Muscle layer of duodenum (tissue), 2 donors: Measurements from ENCODE around the gene NTM.
A peak's percentile ranks its signal among the peaks of the same experiment; 100 is the strongest.

Experiments used
- H3K27ac ChIP-seq: one replicate; pipeline ENCODE4 v1.7.0; 2013; ENCODE audit warnings: mild to moderate bottlenecking, low read length
- H3K27me3 ChIP-seq: one replicate; pipeline ENCODE4 v1.7.0; 2013; ENCODE audit warnings: low read depth, mild to moderate bottlenecking, control low read depth, low read length
- H3K36me3 ChIP-seq, 2 donors: one replicate each; pipeline ENCODE4 v1.7.0; 2013; ENCODE audit warnings: low read length in 2 of 2, control low read depth in 1 of 2, mild to moderate bottlenecking in 1 of 2; ENCODE audit not compliant: insufficient read depth in 2 of 2, control insufficient read depth in 1 of 2
- H3K4me1 ChIP-seq, 2 donors: one replicate each; pipeline ENCODE4 v1.7.0; 2013; ENCODE audit warnings: low read length in 2 of 2, mild to moderate bottlenecking in 2 of 2, control low read depth in 1 of 2, moderate library complexity in 1 of 2; ENCODE audit not compliant: insufficient read depth in 2 of 2, control insufficient read depth in 1 of 2
- H3K4me3 ChIP-seq, 2 donors: one replicate each; pipeline ENCODE4 v1.7.0; 2013; ENCODE audit warnings: low read length in 2 of 2, low read depth in 1 of 2, mild to moderate bottlenecking in 1 of 2
- H3K9me3 ChIP-seq, 2 donors: one replicate each; pipeline ENCODE4 v1.7.0; 2013; ENCODE audit warnings: low read length in 2 of 2, control low read depth in 1 of 2, mild to moderate bottlenecking in 1 of 2; ENCODE audit not compliant: control insufficient read depth in 1 of 2
- donor health status: healthy.

The NTM gene

GRCh38 chr11:131894615-131895544 is 524.5 kb downstream of the NTM start:
- H3K27me3 ChIP-seq: no peaks in the 10 kb centered on the region

GRCh38 chr11:131895865-131896264 is 525.5 kb downstream of the NTM start:
- no peaks in the 10 kb centered on the region for H3K9me3 ChIP-seq
- H3K27me3 ChIP-seq: no peaks in the 10 kb centered on the region
- H3K27ac ChIP-seq: no peak overlapping the region
- H3K4me3 ChIP-seq: no peak overlapping the region
- no peaks in the 10 kb centered on the region for H3K36me3 ChIP-seq
- H3K4me1 ChIP-seq: peaks cover 0 to 7% of the 10 kb centered on the region in 2 donors

More at GRCh38 chr11:131894615-131895544, 524.5 kb downstream of the NTM start:
- peaks cover 0 to 13% of the 10 kb centered on the region in 2 donors for H3K4me1 ChIP-seq
- no peak overlapping the region for H3K4me3 ChIP-seq
- H3K9me3 ChIP-seq: no peaks in the 10 kb centered on the region
- H3K36me3 ChIP-seq: no peaks in the 10 kb centered on the region
- no peak overlapping the region for H3K27ac ChIP-seq

GRCh38 chr11:131896978-131897615 is 526.7 kb downstream of the NTM start:
- H3K36me3 ChIP-seq: no peaks in the 10 kb centered on the region
- peak overlapping the region; percentile 11 for H3K27ac ChIP-seq
- no peak overlapping the region for H3K4me3 ChIP-seq
- H3K27me3 ChIP-seq: no peaks in the 10 kb centered on the region
- H3K9me3 ChIP-seq: no peaks in the 10 kb centered on the region
- H3K4me1 ChIP-seq: peaks cover 0 to 7% of the 10 kb centered on the region in 2 donors

GRCh38 chr11:131897956-131898355 is 527.5 kb downstream of the NTM start:
- no peaks in the 10 kb centered on the region for H3K27me3 ChIP-seq
- H3K36me3 ChIP-seq: no peaks in the 10 kb centered on the region
- no peaks in the 10 kb centered on the region for H3K9me3 ChIP-seq
- peaks cover 0 to 7% of the 10 kb centered on the region in 2 donors for H3K4me1 ChIP-seq
- H3K27ac ChIP-seq: peak overlapping the region; percentile 11
- no peak overlapping the region for H3K4me3 ChIP-seq

- H3K9me3 ChIP-seq: no peaks in the 10 kb centered on the region
- H3K27ac ChIP-seq: no peak overlapping the region
- H3K4me3 ChIP-seq: no peak overlapping the region
- H3K27me3 ChIP-seq: no peaks in the 10 kb centered on the region
- no peaks in the 10 kb centered on the region for H3K36me3 ChIP-seq
- H3K4me1 ChIP-seq: peaks cover 0 to 7% of the 10 kb centered on the region in 2 donors
These were observed 528.5 kb downstream of the NTM start for GRCh38 chr11:131898949-131899348.

DNA sequence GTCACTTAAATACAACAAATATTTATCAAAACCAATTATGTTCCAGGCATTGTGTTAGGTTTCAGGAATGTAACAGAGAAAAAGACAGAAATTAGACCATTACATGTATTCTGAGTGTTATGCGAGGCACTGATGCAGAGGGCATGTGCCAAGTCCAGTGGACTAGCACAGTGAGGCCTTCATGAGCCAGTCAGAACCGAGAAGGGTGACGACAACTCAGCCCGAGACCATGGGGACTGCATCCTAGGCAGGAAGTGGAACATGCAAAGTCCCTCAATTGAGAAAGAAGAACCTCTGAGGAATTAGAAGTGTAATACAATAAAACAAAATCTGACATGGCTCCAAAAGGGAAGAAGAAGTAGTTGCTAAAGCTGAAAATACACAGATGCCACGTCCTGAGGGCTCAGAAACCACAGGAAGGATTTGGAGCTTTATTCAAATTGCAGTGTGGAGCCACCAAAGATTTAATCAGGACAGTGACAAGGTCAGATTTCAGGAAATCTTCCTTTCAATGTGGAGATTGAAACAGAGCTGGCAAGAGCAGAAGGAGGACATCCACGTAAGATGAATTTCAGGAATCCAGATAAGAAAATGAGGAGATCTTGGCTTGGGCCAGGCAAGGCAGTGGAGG is 529.6 kb downstream of the NTM start:
- Histone ChIP-seq H3K9me3 (no peaks in the 10 kb centered on the region), H3K4me1 (peaks cover 0 to under 1% of the 10 kb centered on the region in 2 donors), H3K36me3 (no peaks in the 10 kb centered on the region), H3K27ac (no peak overlapping the region), H3K4me3 (no peak overlapping the region), H3K27me3 (no peaks in the 10 kb centered on the region)

DNA sequence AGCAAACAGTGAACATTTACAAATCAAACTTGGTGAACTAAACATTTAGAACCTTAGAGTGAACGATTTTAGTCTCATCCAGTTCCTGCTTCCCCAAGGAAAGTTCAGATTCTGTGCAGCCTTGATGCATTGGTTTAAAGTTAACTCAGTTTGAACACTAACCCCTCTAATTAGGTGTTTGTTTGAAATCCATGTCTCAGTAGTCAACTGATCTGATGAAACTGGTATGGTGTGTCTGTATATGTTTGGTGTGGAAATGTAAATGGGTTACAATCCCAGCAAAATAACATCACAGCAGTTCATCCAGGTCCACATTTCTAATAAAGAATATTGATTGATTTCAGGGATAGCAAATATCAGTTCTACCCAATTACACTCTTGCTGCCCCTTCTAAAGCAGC is 532.0 kb downstream of the NTM start:
- no peaks in the 10 kb centered on the region for H3K27me3 ChIP-seq
- H3K9me3 ChIP-seq: no peaks in the 10 kb centered on the region
- peaks cover 0 to 6% of the 10 kb centered on the region in 2 donors for H3K4me1 ChIP-seq
- H3K27ac ChIP-seq: no peak overlapping the region
- H3K4me3 ChIP-seq: no peak overlapping the region
- no peaks in the 10 kb centered on the region for H3K36me3 ChIP-seq

DNA sequence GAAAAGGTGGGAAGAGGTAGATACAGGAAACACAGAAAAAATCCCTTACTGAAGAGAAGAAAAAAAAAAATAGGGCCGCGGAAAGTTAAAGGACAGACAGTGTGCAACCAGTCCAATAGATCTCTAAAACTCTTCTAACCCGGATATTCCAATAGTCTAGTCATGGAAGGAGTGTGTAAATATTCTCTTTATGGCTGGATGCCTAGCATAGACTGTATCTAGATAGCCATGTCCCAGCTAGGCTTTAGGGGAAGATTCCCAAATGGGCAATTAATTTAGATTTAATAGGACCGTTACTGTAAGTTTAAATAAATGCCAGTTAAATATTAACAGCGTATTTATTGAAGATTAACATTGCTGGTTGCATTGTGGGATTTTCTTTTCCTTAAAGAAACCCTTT is 532.7 kb downstream of the NTM start:
- no peak overlapping the region for H3K4me3 ChIP-seq
- no peaks in the 10 kb centered on the region for H3K27me3 ChIP-seq
- H3K27ac ChIP-seq: no peak overlapping the region
- H3K4me1 ChIP-seq: peaks cover 0 to 6% of the 10 kb centered on the region in 2 donors
- no peaks in the 10 kb centered on the region for H3K9me3 ChIP-seq
- H3K36me3 ChIP-seq: no peaks in the 10 kb centered on the region

GRCh38 chr11:131904756-131905155 is 534.3 kb downstream of the NTM start:
- H3K27me3 ChIP-seq: no peaks in the 10 kb centered on the region
- no peaks in the 10 kb centered on the region for H3K36me3 ChIP-seq
- no peak overlapping the region for H3K4me3 ChIP-seq
- H3K9me3 ChIP-seq: no peaks in the 10 kb centered on the region
- H3K27ac ChIP-seq: no peak overlapping the region
- H3K4me1 ChIP-seq: peaks cover 0 to 6% of the 10 kb centered on the region in 2 donors

GRCh38 chr11:131906963-131907362 is 536.5 kb downstream of the NTM start:
- no peaks in the 10 kb centered on the region for H3K9me3 ChIP-seq
- H3K27ac ChIP-seq: no peak overlapping the region
- H3K4me1 ChIP-seq: peaks cover 0 to 6% of the 10 kb centered on the region in 2 donors
- peaks cover 5% of the 10 kb centered on the region for H3K27me3 ChIP-seq
- H3K4me3 ChIP-seq: no peak overlapping the region
- H3K36me3 ChIP-seq: no peaks in the 10 kb centered on the region

DNA sequence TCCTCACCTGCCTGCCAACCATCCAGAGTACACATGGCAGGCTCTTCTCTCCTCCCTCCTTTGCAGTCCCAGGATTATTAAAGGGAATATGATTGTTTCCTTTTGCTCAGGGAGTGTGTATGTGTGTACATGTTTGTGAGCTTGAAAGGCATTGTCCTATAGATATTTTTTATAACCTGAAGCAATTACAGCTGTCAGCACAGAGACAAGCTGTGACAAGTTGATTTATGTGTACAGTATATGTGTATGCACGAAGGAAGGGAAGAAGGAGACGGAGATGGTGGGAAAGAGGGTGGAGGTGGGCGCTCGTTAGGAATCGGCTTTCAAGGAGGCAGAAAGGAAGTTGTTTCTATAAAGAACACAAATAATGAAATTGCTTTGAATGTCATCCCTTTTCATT is 537.0 kb downstream of the NTM start:
- Histone ChIP-seq H3K27ac (no peak overlapping the region), H3K4me1 (peaks cover 0 to 6% of the 10 kb centered on the region in 2 donors), H3K4me3 (no peak overlapping the region), H3K27me3 (peaks cover 5% of the 10 kb centered on the region), H3K36me3 (no peaks in the 10 kb centered on the region), H3K9me3 (no peaks in the 10 kb centered on the region)
